Testis (tissue), 2 donors: ENCODE results near the gene FPR3.

Experiments
- CTCF ChIP-seq, 3 experiments: fragments of 450-650 bp in 2 of 3; fragments of 200-600 bp in 1 of 3; sonication (generic) in 1 of 3; IDR thresholded peaks; one replicate each; pipeline ENCODE4 v1.5.1; 2016 to 2019; ENCODE audit warnings: antibody characterized with exemption in 3 of 3, mild to moderate bottlenecking in 2 of 3, moderate library complexity in 1 of 3
- POLR2A ChIP-seq: fragments of 450-650 bp; IDR thresholded peaks from one replicate; pipeline ENCODE4 v1.6.1; 2017; ENCODE audit warnings: antibody characterized with exemption, mild to moderate bottlenecking, moderate library complexity

GRCh38 chr19:51746731-51747130, 48.2 kb upstream of the FPR3 start:
- TF ChIP-seq CTCF (IDR thresholded peaks at IDR 0.05), result no peak
- TF ChIP-seq POLR2A, result no peak
